Measurements from ENCODE around the gene NDST4.

Gene NDST4

GRCh38 chr4:115113506-115114106, at the start of gene NDST4:
TSS of gene NDST4 (minus strand) at chr4:115113620. CDS start at chr4:115077036, 36,584 bp downstream.
- no peak for TF ChIP-seq CTCF (conservative IDR thresholded peaks at IDR 0.05; ENCODE audit: low read depth)
- POLR2A ChIA-PET (ENCODE audit: low non-redundant PET): no interaction called here
- CTCF ChIA-PET: interaction anchor here (0.6 kb wide), 1 partner anchor 23 kb away, joined by 4 read pairs; no protein-coding TSS in a partner anchor
- H3K27ac ChIP-seq: no peak within 1 kb of the TSS
- no peak for DNase-seq (ENCODE audit: low spot score)

DNA sequence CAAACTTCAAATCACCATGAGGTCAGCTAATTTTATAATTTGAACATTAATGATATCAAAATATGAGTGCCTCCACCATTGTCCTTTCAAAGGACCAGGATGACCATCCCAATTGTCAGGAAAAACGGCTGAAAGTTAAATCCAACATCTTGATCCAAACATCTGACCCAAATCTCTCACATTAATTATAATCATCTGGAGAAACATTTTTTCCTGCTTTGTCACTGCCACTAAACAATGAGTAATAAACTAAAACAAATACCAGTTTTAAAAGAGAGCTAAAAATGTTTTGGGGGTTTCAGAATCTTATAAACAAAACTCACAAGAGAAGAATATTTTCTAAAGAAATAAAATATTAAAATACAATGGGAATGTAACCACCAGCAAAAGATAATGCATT, 45.7 kb upstream of the NDST4 start:
- CTCF ChIA-PET: no interaction called here
- H3K27ac ChIP-seq: no peak overlapping the region
- POLR2A ChIA-PET (ENCODE audit: low non-redundant PET): no interaction called here
- no peak for TF ChIP-seq CTCF (conservative IDR thresholded peaks at IDR 0.05; ENCODE audit: low read depth)
- no peak for DNase-seq (ENCODE audit: low spot score)

GRCh38 chr4:115158296-115158695, 44.9 kb upstream of the NDST4 start:
- CTCF ChIA-PET: no interaction called here

GRCh38 chr4:115154826-115155225, 41.4 kb upstream of the NDST4 start:
- POLR2A ChIA-PET (ENCODE audit: low non-redundant PET): no interaction called here
- no peak for TF ChIP-seq CTCF (conservative IDR thresholded peaks at IDR 0.05; ENCODE audit: low read depth)
- CTCF ChIA-PET: no interaction called here
- no peak overlapping the region for H3K27ac ChIP-seq
- DNase-seq (ENCODE audit: low spot score): no peak

More at GRCh38 chr4:115158296-115158695, 44.9 kb upstream of the NDST4 start:
- POLR2A ChIA-PET (ENCODE audit: low non-redundant PET): no interaction called here
- DNase-seq (ENCODE audit: low spot score): no peak
- H3K27ac ChIP-seq: no peak overlapping the region
- TF ChIP-seq CTCF (conservative IDR thresholded peaks at IDR 0.05; ENCODE audit: low read depth): no peak

GRCh38 chr4:115152965-115153364, 39.5 kb upstream of the NDST4 start:
- DNase-seq (ENCODE audit: low spot score): no peak
- TF ChIP-seq CTCF (conservative IDR thresholded peaks at IDR 0.05; ENCODE audit: low read depth): no peak
- CTCF ChIA-PET: no interaction called here
- H3K27ac ChIP-seq: no peak overlapping the region
- POLR2A ChIA-PET (ENCODE audit: low non-redundant PET): no interaction called here

DNA sequence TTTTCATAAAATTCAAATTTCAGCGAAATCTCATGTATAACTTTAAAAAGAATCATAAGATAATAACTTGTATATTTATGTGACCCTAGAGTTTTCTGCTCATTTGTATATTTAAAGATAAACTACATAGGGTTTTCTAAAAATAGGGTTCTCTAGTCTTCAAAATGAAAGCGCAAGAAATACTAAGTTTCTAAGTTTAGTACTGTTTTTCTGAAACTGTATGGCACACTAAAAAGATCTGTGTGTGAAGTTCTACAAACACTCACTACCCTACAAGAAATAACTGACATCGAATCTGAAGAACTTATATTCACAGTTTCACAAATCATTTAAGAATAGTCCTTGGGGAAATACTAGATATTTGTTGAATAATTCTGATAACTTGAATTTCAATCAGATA, 38.7 kb upstream of the NDST4 start:
- TF ChIP-seq CTCF (conservative IDR thresholded peaks at IDR 0.05; ENCODE audit: low read depth): no peak
- ChIA-PET POLR2A (ENCODE audit: low non-redundant PET) (no interaction called here), CTCF (interaction anchor here (0.5 kb wide), 1 partner anchor 1916 kb away, joined by 4 read pairs; no protein-coding TSS in a partner anchor)
- no peak for DNase-seq (ENCODE audit: low spot score)
- H3K27ac ChIP-seq: no peak overlapping the region
